RPMI8226 (cell line): ENCODE data around the gene MIEF2.
"Not testable (repeated sequence)": the region's sequence is repeated elsewhere in the genome, so short reads cannot be mapped to it uniquely, and the experiment has no call there.

Source experiments
- DNase-seq: peaks from one replicate; pipeline ENCODE4 v3.0.0-alpha.2; 2015

MIEF2 gene, protein sequence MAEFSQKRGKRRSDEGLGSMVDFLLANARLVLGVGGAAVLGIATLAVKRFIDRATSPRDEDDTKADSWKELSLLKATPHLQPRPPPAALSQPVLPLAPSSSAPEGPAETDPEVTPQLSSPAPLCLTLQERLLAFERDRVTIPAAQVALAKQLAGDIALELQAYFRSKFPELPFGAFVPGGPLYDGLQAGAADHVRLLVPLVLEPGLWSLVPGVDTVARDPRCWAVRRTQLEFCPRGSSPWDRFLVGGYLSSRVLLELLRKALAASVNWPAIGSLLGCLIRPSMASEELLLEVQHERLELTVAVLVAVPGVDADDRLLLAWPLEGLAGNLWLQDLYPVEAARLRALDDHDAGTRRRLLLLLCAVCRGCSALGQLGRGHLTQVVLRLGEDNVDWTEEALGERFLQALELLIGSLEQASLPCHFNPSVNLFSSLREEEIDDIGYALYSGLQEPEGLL

GRCh38 chr17:18260332-18261145 lies at the start of gene MIEF2:
TSS of gene MIEF2 (plus strand) at chr17:18260662. CDS start at chr17:18262721, 2,059 bp downstream.
- DNase-seq = peak; percentile 98

- no peak for DNase-seq
Observed at GRCh38 chr17:18213666-18214270, 46.7 kb upstream of the MIEF2 start.

DNA sequence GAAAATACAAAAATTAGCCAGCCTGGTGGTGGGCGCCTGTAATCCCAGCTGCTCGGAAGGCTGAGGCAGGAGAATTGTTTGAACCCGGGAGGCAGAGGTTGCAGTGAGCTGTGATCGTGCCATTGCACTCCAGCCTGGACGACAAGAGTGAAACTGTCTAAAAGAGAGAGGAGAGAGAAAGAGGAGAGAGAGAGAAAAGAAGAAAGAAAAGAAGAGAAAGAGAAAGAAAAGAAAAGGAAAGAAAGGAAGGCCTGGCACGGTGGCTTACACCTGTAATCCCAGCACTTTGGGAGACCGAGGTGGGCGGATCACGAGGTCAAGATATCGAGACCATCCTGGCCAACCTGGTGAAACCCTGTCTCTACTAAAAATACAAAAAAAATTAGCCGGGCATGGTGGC lies 43.6 kb upstream of the MIEF2 start:
- DNase-seq = not testable (repeated sequence)

- DNase-seq = peak; percentile 83
Observed at GRCh38 chr17:18217412-18218015, 42.9 kb upstream of the MIEF2 start.

DNA sequence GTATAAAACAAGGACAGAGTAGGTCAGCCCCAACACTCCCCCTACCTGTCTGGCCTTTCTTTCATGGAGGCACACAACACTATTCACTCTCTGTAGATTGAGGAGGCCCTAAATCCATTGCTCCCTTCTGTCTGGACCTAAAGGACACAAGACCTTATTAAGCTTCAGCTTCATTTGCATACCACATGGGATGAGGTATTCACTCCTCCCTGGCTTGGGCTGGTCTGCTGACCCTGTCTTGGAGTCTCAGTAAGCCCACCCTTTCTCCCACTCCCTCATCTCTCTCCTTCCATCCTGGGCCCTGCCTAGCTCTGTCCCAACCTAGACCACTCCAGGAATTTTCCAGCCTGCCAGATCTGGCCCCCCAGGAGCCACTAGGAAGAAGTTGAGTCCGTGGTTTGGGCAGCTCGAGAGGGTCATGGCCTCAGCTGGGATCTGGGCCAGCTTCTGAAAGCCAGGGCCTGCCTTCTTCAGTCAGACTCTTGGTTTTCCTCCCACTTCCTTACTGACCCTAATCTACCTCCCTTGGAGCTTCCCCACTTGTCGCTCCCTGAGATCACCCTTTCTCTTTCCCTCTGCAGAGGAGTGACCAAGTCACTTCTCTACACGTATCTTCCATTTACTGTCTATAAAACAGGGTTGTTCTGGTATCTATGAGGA lies 41.6 kb upstream of the MIEF2 start:
- no peak for DNase-seq

DNA sequence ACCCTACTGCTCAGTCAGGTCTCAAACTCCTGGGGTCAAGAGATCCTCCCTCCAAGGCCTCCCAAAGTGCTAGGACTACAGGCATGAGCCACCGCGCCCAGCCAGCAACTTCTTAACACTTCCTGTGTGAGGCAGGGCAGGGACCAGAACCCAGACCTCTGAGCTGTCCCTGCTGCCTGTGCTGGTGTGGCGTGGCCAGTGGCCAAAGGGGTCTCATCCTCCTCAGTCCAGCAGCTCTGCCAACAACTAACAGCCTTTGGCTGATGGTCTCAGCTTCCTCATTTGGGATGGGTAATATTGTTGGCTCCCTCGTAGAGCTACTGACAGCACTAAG lies 36.4 kb upstream of the MIEF2 start:
- DNase-seq = no peak

- DNase-seq = no peak
Observed at GRCh38 chr17:18224387-18225120, 35.9 kb upstream of the MIEF2 start.

GRCh38 chr17:18225121-18225641 lies 35.3 kb upstream of the MIEF2 start, which contains the start of gene LLGL1:
TSS of gene LLGL1 (plus strand) at chr17:18225635. CDS start at chr17:18225683, 48 bp downstream.
- peak; percentile 99 for DNase-seq

GRCh38 chr17:18225642-18226283 lies 34.7 kb upstream of the MIEF2 start:
- DNase-seq = no peak

DNA sequence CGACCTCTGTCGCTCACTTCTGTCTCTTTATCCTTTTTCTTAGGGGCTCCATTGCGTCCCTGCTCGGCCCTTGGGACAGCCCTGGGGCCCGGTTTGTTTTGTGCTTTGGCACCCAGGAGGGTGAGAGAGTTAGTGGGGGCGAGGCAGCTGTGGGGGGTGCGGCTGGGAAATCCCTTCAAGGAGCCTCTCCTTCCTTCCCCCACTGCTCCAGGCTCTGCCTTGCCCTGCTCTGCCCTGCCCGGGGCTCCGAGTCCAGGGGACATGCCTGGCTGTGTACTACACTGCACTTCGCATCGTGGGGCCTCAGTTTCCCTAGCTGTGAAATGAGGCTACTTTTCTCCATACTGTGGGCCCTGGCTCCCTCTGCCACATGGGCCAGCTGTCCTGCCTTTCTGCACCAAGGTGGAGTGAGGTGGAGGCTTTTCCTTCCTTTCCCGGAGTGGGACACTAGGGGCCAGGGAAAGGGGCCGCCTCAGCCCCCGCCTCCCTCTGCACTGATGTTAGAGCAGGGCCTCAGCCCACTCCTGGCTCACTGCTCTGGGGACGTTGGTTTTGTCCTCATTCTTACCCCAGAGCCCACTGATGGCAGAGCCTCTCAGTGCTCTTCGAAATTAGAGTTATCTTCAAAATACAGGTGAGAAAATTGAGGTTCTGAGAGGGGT lies 34.0 kb upstream of the MIEF2 start:
- no peak for DNase-seq

DNA sequence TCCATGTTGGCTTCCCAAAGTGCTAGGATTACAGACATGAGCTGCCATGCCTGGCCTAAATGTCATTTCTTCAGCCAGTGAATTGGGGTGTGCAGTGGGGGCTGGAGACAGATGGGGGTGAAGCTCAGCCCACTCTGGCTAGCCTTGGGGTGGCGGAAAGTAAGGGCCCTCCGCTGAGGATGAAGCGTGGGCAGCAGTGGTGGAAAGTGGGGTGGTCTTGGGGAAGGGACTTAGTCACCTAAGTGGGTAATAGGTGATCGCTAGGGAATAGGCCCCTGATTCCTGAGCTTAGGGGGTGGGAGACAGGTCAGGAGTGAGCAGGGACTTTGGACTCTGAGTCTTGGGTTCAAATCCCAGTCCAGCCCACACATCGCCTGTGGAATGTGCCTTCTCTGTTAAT lies 32.8 kb upstream of the MIEF2 start:
- DNase-seq = no peak

GRCh38 chr17:18228176-18228682 lies 32.2 kb upstream of the MIEF2 start:
- no peak for DNase-seq

DNA sequence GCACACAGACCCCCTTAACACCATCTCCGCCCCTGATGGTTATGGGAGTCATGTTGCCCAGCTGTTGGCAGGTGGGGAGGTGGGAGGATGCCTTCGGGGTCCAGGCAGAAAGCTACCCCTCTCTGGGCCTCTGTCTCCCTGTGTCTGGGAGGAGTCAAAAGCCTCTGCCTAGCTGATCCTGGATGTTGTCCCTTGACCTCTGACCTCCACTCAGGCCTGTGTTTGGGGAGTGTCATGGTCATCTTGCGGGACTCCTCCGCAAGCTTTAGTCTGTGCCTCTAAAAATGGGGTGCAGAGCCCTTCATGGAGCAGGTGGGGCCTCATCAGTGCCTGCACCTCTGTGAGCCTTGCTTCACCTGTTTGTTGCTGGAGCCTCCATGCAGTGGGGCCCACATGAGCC lies 31.2 kb upstream of the MIEF2 start:
- no peak for DNase-seq

DNA sequence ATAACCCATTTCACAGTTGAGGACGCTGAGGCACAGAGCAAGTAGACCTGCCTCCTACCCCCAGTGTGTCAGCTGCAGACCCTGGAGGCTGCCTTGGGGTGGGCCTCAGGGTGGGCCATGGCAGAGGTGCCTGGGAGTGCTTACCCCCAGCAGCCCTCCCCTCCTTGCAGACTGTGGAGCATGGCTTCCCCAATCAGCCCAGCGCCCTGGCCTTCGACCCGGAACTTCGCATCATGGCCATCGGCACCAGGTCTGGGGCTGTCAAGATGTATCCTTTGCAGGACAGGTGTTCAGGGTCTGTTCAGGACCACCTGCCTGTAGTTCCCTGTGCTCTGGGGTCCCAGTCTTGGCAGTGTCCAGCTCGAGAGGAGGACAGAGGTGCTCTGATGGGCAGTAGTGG lies 30.7 kb upstream of the MIEF2 start:
- no peak for DNase-seq

GRCh38 chr17:18230288-18231141 lies 29.9 kb upstream of the MIEF2 start:
- no peak for DNase-seq

GRCh38 chr17:18231164-18231563 lies 29.3 kb upstream of the MIEF2 start:
- DNase-seq = no peak

DNA sequence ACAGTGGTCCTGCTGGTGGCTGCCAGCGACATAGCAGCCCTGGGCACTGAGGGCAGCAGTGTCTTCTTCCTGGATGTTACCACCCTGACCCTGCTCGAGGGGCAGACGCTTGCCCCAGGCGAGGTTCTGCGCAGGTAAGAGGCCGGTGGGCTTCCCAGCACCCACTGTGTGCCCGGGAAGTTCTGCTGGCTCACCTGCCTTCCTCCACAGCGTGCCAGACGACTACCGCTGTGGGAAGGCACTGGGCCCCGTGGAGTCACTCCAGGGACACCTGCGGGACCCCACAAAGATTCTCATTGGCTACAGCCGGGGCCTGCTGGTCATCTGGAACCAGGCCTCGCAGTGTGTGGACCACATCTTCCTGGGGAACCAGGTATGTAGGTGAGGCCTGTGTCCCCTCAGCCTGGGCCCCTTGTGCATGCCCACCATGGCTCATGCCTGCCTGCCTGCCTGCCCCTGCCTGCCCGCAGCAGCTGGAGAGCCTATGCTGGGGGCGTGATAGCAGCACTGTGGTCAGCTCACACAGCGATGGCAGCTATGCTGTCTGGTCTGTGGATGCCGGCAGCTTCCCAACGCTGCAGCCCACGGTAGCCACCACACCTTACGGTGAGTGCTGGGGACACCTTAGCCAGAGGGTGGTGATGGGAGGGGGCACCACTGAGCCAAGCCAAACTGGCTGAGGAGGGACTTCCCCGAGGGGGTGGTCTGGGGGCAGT lies 26.5 kb upstream of the MIEF2 start:
- no peak for DNase-seq

GRCh38 chr17:18234853-18235380 lies 25.5 kb upstream of the MIEF2 start:
- DNase-seq = no peak
